NCI-H1048 (cell line): ENCODE results near the gene SLC39A3.
"Not testable (repeated sequence)": the region's sequence is repeated elsewhere in the genome, so short reads cannot be mapped to it uniquely, and the experiment has no call there.

Experiments used
- DNase-seq: peaks from one replicate; lab custom pipeline; 2025; lab: John Stamatoyannopoulos, UW

Gene SLC39A3

DNA sequence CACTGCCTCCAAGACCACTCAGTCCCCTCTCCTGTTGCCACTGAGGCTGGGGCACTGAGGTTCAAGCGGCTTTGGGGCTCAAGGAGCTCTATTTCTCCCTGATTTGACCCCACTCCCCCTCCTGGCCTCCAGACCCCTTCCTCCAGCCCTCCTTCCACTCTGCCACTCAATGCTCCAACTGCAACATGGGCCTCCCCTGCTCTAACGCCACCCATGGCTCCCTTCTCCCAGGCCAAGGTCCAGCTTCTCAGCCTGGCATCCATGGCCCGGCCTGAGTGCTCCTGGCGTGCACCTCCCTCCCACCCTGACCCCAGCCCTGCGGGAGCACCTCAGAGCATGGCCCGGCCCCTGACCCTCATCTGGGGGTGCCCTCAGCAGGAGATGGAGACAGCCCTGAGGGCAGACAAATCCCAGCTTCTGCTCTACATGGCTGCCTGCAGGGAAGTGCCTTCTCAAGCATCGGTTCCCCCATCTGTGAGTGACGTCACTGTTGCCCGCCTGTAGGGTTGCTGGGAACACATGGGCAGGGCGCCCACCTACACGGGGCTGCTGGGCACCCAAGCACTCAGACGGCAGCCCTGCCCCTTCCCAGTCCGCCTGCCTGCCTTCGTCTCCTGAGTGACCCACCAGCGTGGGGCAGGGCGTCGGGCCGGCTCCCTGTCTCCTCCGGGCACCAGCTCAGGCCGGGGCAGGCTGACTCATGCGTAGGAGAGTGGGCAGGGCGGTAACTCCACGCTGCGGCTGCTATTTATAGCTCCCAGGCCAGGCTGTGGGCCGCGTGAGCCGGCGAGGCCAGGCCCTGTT, 17.1 kb downstream of the SLC39A3 start:
- no peak for DNase-seq

DNA sequence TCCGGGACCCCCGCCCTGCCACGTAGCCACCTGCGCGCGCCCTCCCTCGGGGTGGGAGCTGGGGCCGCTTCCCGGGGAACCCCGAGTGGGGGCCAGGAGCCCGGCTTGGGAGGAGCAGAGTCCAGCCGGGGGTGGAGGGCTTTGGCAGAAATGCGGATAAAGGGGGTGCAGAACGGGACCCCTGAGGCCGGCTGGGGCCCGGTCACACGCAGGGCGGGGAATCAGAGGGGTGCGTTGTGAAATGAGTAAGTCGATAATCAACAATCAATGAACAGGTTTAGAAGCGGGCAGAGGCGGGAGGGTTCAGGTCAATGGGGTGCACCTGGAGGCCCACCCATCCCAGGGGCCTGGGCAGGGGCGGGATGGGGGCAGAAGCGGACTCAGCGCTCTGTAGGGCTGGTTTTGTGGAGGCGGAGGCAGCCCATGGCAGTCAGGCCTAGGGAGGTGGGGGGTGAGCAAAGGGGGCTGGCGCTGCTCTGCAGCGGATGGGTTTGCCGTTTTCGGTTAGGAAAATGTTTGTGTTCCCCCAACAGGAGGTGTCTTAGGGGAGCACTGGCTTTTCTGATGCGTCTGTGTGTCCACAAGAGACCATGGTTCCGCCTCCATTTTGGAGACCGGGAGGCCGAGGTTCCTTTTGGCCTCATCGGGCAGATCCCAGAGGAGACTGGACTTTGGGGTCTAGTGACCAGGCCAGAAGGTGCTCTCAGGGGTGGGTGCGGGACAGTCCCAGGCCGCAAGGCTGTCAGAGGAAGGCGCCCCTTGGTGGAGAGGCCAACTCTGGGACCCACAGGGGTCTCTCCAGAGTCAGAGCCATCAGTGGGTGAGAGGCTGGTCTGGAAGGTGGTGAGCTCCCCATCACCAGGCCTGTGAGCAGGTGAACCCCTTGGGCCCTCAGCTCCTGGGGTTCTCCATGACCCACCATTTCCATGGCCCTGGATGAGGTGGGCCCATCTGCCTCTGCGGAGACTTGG, 18.0 kb downstream of the SLC39A3 start:
- DNase-seq, result no peak

DNA sequence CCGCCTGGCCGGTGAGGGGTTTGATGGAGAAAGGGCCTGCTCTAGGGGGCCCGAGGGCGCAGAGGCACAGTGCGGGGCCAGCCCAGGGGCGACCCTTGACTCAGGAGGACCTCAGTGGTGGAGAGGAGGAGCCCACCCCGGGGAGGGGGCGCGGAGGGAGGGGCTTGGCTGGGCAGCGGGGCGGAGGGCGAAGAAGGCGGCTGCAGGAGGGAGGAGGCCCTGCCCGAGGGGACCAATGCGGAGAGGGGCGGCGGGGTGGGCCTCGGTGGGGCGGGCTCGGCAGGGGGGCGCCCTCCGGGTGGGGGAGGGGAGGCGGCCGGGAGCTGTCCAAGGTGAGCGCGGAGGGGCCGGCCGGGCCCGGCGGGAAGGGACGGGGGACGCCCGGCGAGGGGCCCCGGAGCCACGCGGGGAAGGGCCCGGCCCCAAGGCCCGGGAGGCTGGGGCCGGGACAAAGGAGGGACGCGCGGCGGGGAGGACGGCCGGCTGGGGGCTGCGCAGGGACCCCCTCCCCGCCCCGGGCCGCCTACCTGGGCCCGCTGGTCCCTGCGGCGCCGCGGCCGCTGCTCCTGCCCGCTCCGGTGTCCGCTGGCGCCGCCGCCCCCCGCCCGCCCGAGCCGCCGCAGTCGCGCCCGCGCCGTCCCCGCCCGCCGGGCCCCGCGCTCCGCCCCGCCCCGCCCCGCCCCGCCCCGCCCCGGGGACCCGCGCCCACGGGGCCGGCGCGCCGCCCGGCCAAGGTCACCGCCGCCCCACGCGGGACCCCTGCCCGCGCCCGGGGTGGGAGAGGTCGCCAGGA, 18.8 kb downstream of the SLC39A3 start, which contains the start of gene DIRAS1:
DIRAS1 (minus strand) TSS at position 596 of the 793 bp plus-strand sequence. CDS start 3,566 bp downstream, outside the sequence.
- no peak for DNase-seq

DNA sequence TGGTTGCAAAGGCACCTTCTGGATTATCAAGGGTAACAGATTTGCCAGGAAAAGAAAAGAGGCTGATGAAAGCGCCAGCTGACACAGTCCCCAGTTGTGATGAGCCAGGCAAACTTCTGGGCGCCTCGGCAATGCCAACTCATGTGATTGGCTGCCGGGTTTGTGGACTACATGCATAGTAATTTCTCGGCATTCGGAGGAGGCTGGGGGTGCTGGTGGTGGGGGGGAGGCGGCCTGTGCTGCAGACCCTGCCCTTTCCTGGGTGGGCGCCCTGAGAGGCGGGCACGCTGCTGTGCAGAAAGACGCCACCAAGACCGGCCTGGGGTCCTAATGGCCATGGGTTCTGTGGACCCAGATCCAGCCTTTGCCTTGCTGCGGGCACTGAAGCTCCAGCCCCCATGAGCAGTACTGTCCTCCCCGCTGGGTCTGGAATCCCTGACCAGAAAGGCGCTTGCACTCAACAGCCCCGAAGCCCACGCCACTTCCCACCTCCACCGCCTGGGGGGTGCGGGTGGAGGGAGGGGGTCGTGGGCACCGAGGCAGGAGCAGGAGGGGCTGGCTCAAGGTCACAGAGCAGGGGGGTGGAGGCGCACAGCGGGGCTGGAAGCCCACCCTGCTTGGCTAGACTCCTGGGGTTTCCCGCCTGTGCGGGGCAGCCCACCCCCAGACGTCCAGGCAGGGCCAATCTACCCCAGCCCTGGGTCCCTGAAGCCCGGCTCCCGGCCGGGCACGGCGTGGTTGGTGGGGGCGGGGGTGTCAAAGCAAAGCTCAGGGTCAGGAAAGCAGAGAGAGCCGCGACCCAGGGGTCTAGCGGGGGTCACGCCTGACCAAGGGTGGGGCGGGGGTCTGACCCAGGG, 19.7 kb downstream of the SLC39A3 start:
- DNase-seq, result no peak

DNA sequence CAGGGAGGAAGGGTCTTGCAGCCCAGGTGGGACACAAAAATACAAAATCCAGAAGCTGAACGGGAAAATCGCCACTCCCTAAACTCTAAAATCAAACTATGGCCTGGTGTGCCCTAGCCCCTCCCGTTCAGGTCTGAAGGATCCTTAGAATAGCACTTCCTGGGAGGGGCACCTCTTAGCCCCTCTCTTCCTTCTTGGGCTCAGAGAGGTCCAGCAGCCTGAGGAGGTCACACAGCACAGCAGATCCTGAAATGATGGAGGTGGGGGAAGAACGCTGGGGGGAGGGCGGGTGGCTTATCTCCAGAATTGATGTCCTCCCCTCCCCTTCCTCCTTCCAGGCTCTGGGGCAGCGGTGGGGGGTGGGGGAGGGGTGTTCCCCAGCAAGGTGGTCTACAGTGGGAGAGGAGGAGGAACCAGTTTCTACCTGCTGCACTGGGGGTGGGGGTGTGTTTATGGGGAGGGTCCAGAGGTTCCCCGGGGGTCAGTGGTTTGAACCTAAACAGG, 20.5 kb downstream of the SLC39A3 start:
- DNase-seq, result no peak

DNA sequence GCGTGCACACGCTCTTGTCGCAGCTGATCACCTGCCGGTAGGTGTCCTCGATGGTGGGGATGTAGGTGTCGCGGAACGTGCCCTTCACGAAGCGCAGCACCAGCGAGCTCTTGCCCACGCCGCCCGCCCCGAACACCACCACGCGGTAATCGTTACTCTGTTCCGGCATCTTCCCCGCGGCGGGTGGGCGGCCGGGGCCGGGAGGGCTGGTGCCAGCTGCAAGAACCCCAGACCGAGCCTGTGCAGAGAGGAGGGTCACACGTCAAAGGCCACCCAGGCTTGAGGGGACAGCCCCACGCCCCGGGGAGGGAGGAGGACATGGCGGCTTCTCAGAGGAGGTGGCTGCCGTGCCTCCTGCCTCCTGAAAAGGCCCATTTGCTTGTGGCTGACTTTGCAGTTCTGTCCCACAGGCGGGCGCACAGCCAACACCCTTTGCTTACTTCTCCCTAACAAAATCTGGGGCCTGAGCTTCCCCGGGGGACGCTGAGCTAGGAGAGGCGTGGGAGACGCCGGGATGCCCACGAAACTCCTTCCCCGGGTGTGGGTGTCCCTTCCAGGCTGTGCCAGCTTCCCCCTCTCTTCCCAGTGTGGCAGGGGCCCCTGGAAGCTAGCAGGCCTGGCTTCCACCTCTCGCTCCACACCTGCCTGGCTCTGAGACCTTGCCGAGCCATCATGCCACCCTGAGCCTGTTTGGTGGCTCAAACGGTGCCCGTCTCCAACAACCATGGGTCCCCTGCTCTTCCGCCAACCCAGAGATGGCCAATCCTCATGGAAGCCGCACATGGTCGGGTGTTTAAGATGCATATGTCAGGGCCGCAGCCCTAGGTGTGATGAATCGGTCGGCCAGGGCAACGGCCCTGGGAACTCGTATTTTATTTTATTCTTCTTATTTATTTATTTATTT, 21.9 kb downstream of the SLC39A3 start:
- no peak for DNase-seq

DNA sequence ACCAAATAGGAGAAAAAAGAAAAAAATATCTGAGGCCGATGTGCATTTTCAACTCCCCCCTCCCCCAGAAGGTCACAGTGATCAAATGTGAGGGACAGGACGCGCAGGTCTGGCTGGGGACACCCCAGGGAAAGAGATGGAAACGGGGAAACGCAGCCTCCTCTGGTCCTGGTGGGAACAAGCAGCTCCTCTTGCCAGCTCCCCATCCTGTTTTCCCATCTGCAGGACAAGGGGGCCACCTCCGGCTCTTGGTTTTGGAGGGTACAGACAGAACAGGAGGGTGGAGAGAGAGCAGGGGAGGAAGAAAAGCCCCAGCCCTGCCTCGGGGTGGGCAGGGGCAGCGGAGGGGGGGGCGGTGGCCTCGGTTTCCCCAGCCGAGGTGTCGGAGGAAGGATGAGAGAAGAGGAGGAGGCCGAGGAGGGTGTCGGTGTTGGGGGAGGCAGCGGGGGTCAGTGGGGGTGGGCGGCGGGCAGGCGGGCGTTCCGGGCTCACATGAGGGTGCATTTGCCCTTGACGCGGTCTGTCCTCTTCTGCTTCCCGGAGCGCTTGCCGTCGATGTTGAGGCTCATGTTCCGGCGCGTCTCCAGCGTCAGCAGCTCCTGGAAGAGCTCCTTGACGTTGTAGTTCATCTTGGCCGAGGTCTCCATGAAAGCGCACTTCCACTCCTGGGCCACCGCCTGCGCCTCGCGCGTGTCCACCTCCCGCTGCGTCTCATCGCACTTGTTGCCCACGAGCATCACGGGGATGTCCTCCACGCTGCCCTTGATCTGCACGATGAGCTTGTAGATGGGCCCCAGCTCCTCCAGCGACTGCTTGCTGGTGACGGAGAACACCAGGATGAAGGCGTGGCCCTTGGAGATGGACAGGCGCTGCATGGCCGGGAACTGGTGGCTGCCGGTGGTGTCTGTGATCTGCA, 22.8 kb downstream of the SLC39A3 start:
- no peak for DNase-seq

DNA sequence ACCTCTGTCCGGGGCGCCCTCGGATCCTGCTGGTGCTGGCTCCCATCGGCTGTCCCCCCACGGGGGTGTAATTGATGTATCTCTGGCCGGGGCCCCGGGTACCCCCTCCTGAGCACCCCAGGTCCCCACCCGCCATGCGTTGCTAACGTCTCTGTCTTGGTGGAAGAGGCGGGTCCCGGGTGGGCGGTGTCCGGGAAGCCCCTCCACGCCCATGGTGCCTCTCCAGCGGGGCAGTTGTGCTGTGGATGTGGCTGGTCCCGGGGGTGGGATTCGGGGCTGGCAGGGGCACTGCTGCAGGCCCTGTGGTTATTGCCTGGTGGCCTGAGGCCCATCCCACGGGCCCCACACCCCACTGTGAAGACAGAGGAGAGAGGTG, 23.6 kb downstream of the SLC39A3 start:
- no peak for DNase-seq

DNA sequence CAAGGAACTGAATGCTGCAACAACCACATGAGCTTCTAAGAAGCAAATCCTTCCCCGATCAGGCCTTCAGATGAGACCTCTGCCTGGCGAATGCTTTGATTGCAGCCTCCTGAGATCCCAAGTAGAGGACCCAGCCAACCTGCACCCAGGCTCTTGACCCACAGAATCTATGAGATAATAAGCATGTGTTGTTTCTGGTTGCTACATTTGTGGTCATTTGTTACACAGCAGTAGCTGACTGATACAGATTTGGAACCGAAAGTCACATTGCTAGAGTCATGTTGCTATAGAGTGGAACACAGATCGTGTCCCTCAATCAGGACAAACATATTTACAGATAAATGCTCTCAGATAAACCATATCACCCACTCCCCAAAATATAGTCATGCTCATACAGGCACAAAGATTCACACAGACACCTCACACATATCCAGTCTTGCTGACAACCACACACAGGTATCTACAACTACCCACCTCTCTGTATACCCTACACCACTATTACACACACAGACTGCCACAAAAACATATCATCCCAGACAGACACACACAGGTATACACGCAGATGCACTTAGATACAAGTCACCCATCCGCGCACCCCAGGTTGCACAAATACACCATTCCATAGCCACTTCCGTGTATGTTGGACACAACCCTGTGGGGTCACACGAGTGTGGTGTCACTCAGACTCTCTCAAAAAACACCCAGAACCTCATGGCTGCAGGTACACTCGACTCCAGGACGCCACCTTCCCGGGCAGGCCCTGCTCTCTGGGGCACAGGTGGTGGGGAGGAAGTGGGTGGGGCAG, 24.1 kb downstream of the SLC39A3 start:
- no peak for DNase-seq

DNA sequence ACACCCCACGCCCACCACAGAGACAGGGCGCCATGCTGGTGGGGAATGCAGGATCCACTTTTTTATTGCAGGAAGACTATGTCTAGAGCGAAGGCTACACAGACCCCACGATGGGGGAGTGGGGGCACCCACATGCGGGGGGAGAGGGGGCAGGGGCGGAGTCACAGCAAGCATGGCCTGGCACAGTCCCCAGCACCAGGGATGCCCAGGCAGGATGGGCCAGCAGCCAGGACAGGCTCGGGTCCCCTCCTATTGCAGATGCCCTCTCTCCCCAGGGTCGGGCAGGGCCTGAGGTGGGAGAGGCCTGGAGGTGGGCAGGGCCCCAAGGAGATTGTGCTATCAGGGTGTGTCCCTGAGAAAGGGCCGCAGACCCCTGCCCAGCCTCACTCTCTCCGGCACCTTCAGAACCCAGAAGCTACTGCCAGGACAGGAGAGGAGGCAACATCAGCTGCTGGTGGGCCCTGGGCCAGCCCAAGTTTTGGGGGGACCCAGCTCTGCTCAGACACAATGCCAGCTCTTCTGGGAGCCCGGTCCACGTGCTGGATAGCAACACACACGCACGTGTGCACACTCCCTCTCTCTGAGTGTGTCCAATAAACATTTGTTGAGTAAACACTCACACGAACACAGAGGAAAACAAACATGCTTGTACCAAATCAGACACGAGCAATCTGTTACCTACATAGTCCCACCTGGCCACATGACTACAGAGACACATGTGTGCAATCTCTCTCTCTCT, 25.1 kb downstream of the SLC39A3 start:
- DNase-seq, result no peak

DNA sequence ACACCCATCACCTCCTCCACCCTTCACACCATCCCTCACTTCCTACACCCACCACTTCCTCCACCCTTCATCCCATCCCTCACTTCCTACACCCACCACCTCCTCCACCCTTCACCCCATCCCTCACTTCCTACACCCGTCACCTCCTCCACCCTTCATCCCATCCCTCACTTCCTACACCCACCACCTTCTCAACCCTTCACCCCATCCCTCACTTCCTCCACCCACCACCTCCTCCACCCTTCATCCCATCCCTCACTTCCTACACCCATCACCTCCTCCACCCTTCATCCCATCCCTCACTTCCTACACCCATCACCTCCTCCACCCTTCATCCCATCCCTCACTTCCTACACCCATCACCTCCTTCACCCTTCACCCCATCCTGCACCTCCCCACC, 25.7 kb downstream of the SLC39A3 start:
- DNase-seq, result not testable (repeated sequence)

DNA sequence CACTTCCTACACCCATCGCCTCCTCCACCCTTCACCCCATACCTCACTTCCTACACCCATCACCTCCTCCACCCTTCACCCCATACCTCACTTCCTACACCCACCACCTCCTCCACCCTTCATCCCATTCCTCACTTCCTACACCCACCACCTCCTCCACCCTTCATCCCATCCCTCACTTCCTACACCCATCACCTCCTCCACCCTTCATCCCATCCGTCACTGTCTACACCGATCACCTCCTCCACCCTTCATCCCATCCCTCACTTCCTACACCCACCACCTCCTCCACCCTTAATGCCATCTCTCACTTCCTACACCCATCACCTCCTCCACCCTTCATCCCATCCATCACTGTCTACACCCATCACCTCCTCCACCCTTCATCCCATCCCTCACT, 26.6 kb downstream of the SLC39A3 start:
- not testable (repeated sequence) for DNase-seq

DNA sequence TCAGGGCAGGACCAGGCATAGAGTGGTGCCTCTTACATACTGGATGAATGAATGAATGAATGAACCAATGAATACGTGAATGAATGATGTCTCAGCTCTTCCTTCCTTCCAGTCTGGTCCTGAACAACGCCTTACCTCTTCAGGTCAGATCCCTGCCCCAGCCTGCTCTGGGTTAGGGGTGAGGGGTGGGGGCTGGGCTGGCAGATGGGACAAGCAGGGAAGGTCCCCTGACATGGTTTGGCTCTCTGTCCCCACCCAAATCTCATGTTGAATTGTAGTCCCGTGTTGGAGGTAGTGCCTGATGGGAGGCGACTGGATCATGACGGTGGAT, 28.0 kb downstream of the SLC39A3 start:
- DNase-seq, result no peak

DNA sequence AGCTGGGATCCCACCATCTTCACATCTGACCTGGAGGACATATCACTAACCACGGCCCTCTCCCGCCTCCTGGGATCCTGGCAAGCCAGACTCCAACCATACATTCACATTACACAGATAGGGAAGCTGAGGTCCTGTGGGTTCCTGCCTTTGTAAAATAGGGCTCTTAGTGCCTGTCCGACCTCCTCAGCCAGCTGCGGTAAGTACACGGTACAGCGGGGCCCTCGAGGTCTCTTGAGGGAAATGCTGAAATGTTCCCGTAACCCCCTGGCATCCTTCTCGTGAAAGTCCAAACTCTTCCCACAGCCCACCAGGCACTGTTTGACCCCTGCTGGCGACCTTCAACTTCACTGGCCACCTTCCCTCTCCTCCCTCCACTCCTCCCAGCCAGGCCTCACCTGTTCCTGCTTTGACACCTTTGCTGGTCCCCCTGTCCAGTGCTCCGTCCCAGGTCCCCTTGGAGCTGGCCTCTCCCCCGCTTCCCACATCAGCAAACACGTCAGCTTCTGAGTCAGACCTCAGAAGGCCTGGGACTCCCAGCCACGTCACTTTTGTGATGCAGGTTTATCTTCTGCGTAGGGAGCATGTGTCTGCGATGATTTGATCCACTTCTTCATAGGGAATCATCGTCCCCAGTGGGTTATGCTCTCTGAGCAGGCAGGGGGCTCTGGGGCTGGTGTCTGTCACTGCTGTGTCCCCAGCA, 28.5 kb downstream of the SLC39A3 start:
- DNase-seq, result no peak

DNA sequence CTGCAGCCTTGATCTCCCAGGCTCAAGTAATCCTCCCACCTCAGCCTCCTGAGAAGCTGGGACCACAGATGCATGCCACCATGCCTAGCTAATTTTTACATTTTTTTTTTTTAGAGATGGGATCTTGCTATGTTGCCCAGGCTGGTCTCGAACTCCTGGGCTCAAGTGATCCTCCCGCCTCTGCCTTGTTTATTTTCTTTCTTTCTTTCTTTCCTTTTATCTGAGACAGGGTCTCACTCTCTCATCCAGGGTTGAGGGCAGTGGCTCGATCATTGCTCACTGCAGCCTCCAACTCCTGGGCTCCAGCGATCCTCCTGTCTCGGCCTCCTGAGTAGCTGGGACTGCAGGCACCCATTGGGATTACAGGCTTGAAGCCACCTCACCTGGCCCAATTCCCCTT, 33.6 kb downstream of the SLC39A3 start:
- no peak for DNase-seq

DNA sequence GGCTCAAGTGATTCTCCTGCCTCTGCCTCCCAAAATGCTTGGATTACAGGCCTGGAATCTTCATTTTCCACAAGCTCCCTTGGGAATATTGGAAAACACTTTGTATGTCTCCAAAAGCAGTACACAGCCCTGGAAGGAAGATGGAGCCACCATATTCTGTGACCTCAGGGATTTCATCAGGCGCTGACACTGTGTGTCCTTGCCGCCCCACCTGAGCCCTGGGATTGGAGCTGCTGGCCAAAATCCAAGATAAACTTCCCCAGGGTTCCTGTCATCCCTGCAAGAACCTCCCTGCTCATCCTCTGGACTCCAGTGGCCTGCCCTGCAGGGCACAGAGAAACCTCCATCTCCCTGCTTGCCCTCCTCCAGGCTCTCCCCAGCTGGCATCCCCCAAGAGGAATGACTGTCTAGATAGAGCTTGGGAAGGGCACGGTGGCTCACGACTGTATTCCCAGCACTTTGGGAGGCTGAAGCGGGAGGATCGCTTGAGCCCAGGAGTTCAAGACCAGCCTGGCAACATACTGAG, 36.1 kb downstream of the SLC39A3 start:
- no peak for DNase-seq

DNA sequence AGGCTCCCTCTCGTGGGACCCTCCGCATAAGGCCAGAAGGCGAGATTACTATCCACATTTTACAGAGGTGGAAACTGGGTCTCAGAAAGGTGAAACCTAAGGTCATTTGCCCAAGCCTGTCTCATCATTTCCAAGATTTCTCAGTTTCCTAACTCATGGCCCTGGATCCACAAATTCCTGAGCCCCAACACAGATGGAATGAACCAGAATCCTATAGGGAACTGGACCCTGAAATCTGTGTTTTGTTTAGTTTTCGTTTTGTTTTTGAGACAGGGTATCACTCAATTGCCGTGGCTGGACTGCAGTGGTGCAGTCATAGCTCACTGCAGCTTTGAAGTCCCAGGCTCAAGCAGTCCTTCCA, 36.8 kb downstream of the SLC39A3 start:
- DNase-seq, result no peak
